GM10847 (cell line): ENCODE data around the gene SLC26A8.

ENCODE experiments used
- POLR2A ChIP-seq: IDR thresholded peaks from 2 replicates; pipeline ENCODE4 v1.6.1; 2011; ENCODE audit not compliant: insufficient read length; ENCODE audit errors: extremely low read depth

The SLC26A8 gene

GRCh38 chr6:36023996-36024795 is at the start of gene SLC26A8:
Gene SLC26A8, minus strand, starts transcription at chr6:36024641. Its CDS starts 4,934 bp downstream, at chr6:36019707.
- no peak for TF ChIP-seq POLR2A

GRCh38 chr6:36073587-36073986 is 49.1 kb upstream of the SLC26A8 start:
- TF ChIP-seq POLR2A = no peak

- no peak for TF ChIP-seq POLR2A
These were observed 48.2 kb upstream of the SLC26A8 start for GRCh38 chr6:36072681-36073080.

- TF ChIP-seq POLR2A = no peak
These were observed 47.3 kb upstream of the SLC26A8 start for GRCh38 chr6:36071714-36072113.

DNA sequence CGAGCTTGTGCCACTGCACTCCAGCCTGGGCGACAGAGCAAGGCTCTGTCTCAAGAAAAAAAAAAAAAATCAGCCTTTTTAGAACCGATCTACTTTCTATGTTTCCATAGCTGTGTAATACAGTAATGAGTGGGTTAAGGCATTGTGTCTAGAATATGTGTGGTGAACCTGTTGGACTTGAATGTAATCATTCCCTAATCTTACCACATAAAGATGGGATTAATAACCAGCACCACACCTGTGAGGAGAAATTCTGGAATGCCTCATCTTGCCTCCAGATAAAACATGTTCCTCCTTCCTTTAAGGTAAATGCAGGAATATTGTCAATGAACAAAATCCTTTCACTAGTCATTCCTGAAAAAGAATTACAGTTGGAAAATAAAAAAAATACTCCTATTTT is 46.8 kb upstream of the SLC26A8 start:
- TF ChIP-seq POLR2A = no peak

DNA sequence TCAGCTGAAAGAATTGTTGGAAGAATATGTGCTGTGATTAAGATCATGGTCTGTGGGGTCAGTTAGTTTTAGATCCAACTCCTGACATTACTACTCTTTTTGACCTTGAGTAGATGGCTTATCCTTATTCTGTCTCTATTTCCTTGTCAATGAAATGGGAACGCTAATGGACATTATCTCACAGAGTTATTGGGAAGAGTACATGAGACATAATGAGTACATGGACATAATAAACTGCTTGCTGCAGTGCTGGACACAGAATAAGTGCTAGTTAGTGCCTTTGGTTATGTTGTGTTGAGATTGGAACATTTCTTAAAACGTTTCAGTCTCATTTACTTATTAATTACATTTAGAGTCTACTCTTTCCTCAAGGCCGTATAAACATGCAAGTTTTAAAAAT is 45.8 kb upstream of the SLC26A8 start:
- TF ChIP-seq POLR2A = no peak

DNA sequence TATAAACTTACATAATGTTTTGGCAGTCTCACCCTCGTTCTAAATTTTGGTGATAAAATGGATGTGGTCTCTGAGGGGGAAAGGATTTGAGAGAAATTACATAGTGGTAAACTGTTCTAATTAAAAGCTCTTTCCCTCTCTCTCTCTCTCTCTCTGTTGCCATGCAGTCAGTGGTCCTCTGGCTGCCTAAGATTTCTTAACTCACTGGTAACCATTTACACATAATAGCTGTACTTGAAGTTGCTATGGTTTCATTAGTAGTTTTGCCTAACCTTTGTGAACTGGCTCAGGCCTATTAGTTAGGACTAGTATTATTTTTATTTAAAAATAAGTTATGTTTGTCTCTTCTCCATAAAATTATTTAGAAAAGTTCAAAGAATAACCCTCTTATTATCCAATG is 45.1 kb upstream of the SLC26A8 start:
- no peak for TF ChIP-seq POLR2A

DNA sequence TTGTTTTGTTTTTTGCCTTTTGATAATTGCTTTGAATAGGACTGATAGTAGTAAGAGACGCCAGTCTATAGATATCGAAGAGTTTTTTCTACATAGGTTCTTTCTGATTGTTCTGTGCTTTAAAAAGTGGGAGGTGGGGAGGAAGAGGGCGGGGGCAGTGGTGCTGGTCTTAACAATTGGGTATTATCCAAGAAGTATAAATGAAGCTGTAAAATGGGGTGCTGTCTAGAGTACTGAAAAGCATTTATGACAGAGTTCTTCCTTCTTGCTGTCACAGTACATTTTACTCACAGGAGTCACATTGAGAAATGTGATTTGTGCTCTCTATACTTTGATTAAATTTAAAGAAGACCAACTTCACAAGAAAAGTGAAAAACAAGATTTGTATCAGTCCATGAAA is 44.1 kb upstream of the SLC26A8 start:
- no peak for TF ChIP-seq POLR2A

DNA sequence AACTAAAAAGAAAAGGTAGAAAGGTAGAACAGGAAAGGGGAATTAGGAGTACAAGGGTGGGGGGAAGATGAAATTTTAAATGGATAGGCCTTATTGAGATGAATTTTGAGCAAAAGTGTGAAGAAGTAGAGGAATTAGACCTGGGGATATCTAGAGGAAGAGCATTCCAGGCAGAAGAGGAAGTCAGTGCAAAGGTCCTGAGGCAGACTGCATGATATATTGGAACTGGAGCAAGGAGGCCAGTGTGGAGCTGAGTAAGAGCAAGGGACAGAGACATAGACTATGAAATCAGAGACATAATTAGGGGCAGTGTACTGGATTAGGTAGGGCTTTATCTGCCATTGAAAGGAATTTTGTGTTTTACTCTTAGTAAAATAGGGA is 43.6 kb upstream of the SLC26A8 start:
- TF ChIP-seq POLR2A = no peak

DNA sequence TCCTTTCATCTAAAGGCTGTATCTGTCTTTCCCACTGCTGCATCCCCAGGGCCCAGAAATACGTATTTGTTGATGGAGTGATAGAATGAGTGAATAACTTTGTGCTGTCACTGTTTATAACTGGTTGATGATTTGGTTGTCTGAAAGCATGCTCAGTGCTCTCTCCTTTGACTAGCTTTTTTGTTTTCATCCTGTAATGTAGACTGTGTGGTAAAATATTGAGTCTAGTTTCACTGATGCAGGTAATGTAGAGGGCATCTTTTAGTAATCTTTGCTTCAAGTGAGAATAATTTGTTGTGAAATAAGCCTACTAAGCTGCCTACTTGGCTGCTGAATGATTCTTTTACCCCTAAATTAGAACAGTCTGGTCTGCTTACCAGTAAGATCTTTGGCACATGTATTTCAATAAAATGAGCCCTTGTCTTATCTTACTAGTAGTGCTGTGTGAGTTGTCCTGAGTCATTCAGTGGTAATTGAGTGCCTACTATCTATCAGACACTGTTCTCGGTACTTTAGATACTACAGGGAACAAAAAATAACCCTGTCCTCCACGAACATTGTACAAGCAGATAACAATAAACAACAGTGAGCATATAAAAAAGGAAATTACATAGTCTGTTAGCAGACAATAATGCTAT is 43.1 kb upstream of the SLC26A8 start:
- TF ChIP-seq POLR2A = no peak

GRCh38 chr6:36066817-36067216 is 42.4 kb upstream of the SLC26A8 start:
- no peak for TF ChIP-seq POLR2A

GRCh38 chr6:36065916-36066315 is 41.5 kb upstream of the SLC26A8 start:
- TF ChIP-seq POLR2A = no peak

GRCh38 chr6:36064770-36065396 is 40.4 kb upstream of the SLC26A8 start:
- TF ChIP-seq POLR2A = no peak

DNA sequence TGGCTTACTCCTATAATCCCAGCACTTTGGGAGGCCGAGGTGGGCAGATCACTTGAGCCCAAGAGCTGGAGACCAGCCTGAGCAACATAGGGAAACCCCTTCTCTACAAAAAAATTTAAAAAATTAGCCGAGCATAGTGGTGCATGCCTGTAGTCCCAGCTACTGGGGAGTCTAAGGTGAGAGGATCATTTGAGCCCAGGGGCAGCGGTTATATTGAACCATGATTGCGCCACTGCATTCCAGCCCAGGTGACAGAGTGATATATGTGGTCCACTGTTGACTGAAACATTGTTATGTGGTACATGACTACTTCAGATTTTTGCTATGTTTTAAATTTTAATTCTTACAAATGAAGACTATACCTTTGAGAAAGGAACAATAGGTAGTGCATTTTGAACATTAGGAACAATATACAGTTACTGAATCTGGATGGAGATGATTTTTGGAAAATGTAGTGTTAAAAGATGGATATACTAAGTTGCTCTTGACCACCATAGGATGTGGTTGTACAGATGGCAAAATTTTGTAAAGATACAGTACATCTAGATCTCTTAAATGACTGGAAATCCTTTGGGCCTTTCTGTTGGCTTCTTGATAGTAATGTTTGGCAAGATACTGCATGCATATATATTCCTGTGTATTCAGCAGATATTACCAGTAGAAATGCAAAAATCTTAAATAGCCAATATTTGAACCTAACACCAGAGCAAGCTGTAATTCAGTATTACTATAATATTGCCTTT is 39.0 kb upstream of the SLC26A8 start:
- TF ChIP-seq POLR2A = no peak

- no peak for TF ChIP-seq POLR2A
These were observed 37.8 kb upstream of the SLC26A8 start for GRCh38 chr6:36062247-36062646.

DNA sequence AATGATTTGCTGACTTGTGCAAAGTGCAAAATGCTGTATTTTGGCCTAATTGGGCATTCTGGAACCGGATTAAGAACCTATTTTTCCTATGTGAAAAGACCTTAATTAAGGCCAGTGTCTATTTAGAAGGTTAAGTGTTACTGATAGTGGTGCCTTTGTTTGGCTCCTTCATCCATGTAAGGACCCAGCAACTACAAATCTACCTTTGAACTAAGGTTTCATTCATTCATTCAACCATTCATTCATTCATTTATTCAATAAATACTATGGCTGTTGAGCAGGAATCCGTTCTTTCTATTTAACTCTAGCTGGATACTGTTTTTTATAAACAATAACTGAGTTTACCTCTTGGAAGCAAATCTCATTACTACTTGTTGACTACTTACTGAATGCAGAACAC is 36.8 kb upstream of the SLC26A8 start:
- TF ChIP-seq POLR2A = no peak
